Measurements from ENCODE around the gene CLCF1. TPM values are rescaled to one million over a fixed set of nuclear protein-coding genes. Genes with fewer than 3 reads are reported as not detected.
"Not testable (repeated sequence)": the region's sequence is repeated elsewhere in the genome, so short reads cannot be mapped to it uniquely, and the experiment has no call there.

Gene CLCF1
- total RNA-seq, 1 experiment from 2014 or later = 4.8 TPM

DNA sequence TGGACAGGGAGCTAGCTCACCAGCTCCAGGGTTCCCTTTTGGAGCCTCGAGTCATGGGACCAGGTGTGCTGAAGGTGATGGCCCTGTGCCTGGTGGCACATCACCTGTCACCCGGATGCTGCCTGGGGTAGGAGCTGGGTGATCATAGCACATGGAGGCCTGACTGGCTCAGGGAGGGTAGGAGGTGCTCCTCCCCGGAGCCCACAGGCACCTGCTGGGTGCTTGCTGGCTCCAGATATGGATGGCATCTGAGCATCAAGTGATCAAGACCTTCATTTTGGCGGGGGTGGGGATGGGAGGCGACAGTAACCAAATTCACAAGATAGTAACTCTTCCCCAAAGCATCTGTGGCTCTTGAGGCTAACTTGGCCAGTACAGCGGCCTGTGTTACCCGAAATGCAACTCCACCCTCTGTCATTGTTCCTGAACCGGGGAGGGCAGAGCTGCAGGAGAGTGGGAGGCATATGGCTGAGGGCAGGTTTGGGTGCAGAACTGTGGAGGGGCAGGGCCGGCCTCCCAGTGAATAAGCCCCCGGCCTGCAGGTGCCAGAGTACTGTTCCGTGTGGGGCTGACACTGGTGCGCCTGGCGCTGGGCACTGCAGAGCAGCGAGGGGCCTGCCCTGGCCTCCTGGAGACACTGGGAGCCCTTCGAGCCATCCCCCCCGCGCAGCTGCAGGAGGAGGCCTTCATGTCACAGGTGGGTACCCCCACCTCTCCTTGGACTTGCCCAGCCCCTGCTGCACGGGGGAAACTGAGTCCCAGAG is 35.2 kb upstream of the CLCF1 start:
- DNase-seq (ENCODE audit: low read depth) = no peak

DNA sequence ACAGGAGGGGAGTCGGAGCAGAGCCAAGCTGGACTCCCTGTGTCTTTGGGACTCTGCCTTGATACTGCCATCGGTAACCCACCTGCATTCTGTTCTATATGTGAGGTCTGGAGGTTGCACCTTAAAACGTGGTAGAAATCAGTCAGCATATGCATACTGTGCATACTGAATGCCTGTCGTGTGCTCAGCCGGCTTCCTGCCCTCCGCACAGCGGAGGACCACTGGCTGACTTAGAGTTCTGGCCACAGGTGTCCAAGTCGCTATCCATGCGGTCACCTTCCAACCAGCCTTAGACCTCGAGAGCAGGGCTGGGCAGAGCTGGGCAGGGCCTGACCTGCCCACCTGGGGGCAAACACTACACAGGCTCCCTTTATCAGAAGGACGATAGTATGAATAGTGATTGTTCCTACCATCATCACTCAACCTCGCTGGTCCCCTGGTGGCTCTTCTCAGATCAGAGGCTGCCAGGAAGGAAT is 34.3 kb upstream of the CLCF1 start:
- no peak for DNase-seq (ENCODE audit: low read depth)

DNA sequence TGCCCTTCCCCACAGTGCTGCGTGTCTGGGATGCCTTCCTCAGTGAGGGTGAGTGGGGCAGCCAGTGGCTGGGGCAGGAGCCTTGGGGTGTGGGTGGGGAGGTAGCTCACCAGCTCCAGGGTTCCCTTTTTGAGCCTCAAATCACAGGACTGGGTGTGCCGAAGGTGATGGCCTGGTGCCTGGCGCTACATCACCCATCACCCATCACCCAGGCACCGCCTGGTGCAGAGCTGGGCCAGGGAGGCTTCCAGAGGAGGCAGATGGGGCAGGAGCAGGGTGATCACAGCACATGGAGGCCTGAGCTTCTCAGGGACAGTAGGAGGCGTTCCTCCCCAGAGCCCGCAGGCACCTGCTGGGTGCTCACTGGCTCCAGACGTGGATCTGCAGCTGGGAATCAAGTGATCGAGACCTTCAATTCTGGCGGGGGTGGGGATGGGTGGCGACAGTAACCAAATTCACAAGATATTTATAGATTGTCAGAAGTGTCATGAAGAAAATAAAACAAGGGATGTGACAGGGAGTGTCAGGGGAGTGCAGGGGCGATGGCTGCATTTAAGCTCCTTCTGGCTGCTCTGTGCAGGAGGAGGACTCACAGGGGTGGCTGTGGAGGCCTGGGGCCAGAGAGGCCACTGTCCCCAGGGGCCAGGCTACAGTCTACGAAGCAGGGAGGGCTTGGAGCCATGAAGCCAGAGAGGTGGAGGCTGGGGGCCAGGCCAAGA is 33.7 kb upstream of the CLCF1 start:
- DNase-seq (ENCODE audit: low read depth) = no peak

DNA sequence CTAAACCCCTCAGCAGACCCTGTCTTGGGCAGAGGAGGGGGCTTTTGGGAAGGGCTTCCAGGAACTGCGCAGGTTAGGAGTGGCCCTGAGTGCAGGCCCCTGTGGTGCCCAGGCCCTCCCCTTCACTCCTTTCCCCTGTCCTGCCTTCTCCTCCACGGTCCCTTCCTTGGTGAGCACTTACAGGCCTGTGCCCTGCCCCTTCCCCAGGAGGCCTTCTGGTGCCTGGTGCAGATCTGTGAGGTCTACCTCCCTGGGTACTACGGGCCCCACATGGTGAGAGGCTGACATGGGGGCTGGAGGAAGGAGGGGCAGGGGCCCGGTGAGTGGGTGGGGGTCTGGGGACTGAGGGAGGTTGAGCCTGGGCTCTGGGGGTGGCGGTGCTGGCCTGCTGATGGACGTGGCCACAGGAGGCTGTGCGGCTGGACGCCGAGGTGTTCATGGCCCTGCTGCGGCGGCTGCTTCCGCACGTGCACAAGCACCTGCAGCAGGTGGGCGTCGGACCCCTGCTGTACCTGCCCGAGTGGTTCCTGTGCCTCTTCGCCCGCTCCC is 33.1 kb upstream of the CLCF1 start:
- no peak for DNase-seq (ENCODE audit: low read depth)

DNA sequence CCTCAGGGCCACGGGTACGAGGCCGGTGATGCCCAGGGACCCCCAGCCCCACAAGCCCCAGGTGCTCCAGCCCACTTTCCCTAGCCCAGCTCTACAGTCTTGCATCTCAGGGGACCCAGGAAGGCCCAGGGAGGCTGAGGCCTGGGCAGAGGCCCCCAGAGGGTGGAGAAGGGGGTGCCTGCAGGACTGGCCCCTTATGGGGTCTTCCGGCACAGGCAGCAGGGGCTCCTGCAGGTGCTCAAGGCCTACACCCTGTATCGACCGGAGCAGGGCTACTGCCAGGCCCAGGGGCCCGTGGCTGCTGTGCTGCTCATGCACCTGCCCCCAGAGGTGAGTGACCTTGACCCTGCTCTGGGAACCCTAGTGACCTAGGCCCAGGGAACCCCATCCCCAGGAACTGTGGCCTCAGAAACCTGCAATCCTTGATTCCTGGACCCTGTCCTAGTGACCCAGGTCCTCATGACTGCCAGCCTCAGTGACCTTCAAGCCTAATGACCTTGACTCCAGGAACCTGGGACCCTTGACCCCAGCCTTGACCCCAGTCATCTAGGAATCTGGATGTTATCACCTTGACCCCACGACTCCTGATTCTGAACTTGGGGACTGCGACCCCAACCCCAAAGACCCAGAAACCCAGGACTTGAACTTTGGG is 32.4 kb upstream of the CLCF1 start:
- DNase-seq (ENCODE audit: low read depth) = no peak

DNA sequence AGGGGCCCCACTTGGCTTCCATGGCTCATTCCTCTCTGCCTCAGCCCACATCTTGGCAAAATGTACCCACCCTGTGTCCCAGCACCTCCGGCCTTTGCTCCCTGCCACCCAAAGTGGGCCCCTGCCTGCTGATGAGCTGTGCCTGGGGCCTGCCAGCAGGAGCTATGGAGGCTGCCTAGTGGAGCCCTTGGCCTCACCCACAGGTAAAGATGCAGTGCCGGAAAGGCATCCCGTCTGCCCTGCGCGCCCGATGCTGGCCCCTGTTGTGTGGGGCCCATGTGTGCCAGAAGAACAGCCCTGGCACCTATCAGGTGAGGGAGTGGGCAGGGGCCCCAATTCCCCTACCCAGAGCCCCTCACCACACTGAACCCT is 31.8 kb upstream of the CLCF1 start:
- no peak for DNase-seq (ENCODE audit: low read depth)

DNA sequence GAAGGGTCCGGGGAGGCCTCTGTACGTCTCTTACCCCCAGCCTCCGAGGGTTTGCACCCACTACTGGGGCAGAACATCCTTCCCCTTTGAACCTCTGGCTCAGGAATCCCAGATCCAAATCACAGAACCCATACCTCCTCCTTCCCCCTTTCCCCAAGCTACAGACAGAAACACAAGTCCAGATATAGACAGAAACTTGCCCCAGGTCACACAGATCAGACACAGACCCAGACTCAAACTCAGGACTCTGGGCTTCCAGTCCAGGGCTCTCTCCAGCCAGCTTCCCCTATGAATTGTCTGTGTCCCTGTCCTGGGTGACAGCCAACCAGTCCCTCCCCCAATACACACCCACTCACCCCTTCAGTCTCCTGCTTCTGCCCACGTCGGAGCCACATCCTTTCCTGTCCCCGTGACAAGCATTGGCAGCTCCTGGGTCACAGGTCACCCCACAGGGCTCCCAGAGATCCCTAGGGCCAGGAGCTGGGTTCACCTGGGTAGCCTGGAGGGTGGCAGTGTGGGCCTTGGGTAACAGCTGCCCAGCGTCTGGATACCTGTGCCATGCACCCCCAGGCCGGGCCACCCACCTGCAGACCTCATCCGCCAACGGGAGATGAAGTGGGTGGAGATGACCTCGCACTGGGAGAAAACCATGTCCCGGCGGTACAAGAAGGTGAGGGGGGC is 31.3 kb upstream of the CLCF1 start:
- DNase-seq (ENCODE audit: low read depth) = no peak

DNA sequence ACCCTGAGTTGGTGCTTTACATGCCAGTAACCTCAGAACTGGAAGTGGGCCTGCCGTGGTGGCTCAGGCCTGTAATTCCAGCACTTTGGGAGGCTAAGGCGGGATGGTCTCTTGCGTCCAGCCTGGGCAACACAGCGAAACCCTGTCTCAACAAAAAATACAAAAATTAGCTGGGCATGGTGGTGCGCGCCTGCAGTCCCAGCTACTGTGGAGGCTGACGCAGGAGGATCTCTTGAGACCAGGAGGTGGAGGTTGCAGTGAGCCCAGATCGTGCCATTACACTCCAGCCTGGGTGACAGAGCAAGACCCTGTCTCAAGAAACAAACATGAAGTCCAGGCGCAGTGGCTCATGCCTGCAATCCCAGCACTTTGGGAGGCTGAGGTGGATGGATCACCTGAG is 29.7 kb upstream of the CLCF1 start:
- DNase-seq (ENCODE audit: low read depth) = not testable (repeated sequence)

DNA sequence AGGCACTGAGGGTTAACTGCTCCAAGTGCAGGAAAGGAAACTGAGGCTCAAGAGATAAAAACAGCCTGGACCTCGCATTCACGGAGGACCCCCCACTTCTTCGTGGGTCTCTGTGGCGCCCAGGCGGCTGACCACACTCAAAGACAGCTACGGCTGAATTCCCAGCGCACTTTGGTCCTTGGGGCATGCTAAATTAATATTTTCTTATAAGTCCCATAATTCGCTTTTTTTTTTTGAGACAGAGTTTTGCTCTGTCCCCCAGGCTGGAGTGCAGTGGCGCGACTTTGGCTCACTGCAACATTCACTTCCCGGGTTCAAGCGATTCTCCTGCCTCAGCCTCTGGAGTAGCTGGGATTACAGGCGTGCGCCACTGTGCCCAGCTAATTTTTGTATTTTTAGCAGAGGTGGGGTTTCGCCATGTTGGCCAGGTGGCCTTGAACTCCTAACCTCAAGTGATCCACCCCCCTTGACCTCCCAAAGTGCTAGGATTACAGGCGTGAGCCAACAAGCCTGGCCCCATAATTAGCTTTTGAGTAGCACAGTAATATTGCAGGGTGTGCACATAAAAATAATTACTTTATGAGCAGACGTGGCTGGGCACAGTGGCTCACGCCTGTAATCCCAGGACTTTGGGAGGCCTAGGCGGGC is 28.9 kb upstream of the CLCF1 start:
- DNase-seq (ENCODE audit: low read depth) = not testable (repeated sequence)

DNA sequence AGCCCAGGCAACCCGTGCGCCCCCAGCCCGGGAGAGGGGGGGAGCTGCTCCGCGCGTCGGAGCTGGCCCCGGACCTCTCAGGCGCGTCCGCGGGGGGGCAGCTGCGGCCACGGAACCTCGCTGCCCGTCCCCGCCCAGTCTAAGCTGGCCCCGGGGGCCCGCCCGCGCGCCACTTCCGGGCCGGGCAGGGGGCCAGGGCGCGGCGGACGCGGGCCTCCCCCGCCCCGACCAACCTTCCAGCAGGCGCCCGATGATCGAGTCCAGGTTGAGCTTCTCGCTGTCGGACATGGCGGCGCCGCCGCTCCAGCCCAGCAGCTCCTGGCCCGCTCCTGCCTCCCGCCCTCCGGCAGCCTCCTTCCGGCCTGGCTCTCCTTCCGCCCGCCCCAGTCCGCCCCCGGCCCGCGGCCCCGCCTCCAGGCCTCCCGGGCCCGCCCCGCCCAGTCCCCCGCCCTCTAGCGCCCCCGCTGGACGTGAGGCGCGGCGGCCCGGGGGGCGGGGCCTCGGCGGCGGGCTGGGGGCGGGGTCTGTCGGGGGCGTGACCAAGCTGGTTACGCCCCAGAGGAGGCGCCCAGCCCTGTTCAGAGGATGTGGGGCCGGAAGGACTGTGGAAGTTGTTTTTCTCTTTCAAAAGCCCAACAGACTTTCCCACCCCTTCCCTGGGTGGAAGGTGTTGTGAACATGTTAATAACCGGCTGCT is 28.2 kb upstream of the CLCF1 start, which contains the start of gene PPP1CA:
Gene PPP1CA (minus strand): TSS at position 364 of the 697 bp plus-strand sequence. CDS start 76 bp downstream, at position 288.
- peak; percentile 85 for DNase-seq (ENCODE audit: low read depth)

DNA sequence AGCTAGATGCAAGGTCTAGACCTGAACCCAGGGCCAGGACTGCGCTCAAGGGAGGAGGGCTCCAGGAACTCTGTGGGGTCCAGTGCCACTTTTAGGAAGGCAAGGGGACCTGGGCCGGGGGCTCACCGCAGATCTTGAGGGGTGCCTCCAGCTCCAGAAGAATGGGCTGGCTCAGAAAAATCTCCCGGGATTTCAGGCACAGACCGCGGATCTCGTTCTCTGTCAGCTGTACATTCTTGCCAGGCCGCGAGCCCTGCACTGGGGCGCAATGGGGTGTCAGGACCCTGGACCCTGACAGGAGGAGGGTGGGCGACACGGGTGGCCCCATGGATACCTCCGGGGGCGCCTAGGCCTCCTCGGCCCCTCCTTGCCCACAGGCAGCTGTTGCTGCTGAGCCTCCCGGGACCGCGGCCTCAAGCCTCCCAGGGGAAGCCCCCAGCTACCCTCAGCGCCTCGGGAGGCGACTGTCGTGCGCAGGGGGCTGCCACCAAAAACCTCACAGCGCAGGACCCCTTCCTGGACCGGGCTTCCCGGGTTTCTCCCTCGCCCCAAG is 27.6 kb upstream of the CLCF1 start:
- DNase-seq (ENCODE audit: low read depth) = no peak

DNA sequence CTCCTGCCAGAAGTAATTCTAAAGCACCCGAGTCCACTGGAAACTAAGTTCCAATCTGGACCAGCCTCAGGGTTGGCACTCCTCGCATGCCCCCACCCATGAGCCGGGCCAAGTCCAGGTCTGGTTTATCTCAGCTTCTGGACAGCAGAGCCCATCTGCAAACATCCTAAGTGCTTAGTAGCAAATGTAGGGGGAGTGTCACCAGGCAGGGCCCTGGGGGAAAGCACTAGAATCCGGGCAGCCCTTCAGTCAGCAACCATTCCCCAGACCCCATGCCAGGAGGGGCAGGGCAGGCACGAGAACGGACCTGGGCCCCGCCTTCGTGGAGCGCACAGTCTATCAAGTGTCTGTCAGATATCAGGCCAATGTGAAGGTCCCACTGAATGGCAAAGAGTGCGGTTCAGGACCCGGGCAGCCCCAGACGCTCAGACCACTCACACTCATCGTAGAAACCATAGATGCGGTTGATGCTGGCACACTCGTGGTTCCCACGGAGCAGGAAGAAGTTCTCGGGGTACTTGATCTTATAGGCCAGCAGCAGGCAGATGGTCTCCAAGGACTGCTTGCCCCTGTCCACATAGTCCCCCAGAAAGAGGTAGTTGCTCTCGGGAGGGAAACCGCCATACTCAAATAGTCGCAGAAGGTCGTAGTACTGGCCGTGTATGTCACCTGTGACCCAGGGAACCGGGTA is 27.0 kb upstream of the CLCF1 start:
- no peak for DNase-seq (ENCODE audit: low read depth)

DNA sequence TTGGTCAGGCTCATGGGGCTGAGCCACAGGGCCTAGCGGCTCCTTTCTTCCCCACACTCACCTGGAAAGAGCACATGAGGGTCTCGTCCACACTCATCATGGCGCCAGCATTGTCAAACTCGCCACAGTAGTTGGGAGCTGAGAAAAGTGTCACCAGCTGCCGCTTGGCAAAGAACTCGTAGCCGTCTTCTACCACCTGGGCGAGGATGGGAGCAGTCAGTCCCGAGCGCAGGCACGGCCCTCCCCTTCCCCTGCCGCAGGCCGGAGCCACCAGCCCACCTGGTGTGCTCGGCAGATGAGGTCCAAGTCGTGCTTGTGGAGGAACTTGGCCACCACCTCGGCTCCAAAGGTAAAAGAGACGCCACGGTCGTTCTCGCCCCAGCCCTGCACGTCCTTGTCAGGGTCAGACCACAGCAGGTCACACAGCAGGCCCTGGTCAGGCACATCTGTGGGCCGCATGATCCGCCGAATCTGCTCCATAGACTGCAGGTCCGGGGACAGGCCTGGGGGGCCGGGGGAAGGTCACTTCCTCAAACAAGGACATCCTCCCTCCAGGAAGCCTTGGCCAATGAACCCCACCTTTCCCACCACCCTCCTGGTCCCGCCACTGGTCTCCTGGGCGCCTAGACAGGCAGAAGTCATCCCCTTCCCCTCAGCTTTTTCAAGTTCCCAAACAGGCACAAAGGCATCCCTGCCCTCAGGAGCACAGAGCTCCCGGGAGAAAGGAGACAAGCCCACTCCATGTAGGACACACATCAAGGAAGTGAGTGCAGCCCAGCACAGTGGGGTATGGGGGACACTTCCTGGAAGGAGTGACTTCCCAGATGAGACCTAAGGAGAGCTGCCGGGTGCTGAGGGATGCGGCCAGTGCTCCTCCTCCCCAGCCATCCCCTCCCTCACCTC is 25.5 kb upstream of the CLCF1 start:
- DNase-seq (ENCODE audit: low read depth) = no peak

DNA sequence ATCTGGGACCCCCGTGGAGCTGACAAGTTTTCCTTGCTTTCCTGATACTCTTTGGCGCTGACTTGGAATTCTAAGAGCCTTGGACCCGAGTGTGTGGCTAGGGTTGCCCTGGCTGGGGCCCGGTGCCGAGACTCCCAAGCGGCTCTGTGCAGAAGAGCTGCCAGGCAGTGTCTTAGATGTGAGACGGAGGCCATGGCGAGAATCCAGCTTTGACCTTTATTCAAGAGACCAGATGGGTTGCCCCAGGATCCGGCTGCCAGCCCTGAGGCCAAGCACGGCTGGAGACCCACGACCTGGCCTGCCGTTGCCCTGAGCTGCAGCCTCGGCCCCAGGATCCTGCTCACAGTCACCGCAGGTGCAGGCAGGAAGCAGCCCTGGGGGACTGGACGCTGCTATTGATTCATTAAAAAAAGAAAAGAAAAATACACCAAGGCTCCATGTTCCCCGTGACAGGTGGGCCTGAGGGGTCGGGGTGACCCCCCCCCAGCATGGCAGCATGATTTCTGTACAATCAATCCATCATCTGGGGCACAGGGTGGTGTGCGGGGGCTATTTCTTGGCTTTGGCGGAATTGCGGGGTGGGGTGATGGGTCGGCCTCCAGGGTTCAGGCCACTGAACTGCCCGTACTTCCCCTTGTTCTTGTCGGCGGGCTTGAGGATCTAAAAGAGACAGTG is 24.7 kb upstream of the CLCF1 start:
- DNase-seq (ENCODE audit: low read depth) = no peak

DNA sequence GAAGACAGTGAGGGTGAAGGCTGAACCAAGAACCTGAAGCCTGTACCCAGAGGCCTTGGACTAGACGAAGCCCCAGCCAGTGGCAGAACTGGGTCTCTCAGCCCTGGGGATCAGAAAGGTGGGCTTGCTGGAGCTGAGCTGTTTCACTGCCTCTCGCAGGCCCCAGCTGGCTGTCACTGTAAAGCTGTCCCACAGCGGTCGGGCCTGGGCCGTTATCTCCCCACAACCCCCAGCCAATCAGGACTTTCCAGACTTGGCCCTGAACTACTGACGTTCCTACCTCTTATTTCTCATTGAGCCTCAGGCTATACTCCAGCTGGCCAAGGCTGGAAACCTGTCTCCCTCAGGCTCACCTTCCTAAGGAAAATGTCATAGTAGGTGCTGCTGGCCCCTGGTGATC is 24.1 kb upstream of the CLCF1 start:
- no peak for DNase-seq (ENCODE audit: low read depth)

DNA sequence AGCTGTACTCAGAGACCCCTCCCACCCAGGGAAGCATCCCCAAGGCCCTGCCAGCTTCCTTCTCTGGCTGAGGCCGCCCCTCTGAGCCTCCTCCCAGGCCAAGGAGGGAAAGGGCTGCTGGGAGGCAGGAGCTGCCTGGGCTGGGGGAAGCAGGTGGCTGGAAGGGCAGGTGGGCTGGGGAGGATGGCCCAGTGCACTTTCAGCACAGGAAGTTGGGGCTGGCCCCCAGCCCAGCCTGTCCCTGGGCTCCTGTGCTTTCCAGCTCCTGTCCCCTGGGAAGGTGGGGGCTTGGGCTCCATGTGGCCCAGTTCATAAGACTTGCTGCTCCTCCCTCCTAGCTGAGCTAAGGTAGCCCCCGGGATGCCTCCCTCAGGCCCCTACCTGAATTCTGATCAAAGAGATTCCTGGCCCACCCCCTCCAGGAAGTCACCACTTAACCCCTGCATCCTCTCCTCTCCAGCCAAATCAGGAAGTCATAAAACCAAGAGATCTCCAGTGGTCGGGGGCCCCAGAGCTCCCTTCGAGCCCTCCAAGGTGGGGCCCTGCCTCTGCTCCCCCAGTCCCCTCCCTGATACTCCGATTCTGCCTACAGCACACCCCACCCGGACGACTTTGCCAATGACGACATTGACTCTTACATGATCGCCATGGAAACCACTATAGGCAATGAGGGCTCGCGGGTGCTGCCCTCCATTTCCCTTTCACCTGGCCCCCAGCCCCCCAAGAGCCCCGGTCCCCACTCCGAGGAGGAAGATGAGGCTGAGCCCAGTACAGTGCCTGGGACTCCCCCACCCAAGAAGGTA is 23.4 kb upstream of the CLCF1 start:
- no peak for DNase-seq (ENCODE audit: low read depth)

DNA sequence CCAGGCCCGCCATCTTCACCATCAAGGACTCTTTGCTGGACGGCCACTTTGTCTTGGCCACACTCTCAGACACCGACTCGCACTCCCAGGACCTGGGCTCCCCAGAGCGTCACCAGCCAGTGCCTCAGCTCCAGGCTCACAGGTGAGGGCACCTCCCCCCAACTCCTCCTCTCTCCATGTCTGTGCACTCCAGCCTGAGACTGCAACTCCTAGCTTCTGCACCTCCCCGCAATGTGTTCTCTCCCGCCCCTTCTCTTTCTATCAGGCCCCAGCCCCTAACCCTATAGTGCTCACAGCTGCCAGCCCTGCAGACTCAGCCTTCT is 22.8 kb upstream of the CLCF1 start:
- no peak for DNase-seq (ENCODE audit: low read depth)

Data from RPMI7951 (cell line).